Upper lobe of left lung (tissue), 4 donors: ENCODE measurements around the gene RTL9.

Experiments used
- POLR2A ChIP-seq, 4 donors: fragments of 450-650 bp; IDR thresholded peaks; one replicate each; pipeline ENCODE4 v1.5.1; 2016 to 2017; ENCODE audit warnings: antibody characterized with exemption in 4 of 4, mild to moderate bottlenecking in 2 of 4
- TF ChIP-seq, protein P1 (sequence below), 6 experiments: fragments of 450-650 bp in 4 of 6; fragments of 200-600 bp in 2 of 6; sonication (generic) in 2 of 6; IDR thresholded peaks; one replicate each; pipeline ENCODE4 v1.5.1; 2016 to 2019; ENCODE audit warnings: antibody characterized with exemption in 6 of 6

DNA sequence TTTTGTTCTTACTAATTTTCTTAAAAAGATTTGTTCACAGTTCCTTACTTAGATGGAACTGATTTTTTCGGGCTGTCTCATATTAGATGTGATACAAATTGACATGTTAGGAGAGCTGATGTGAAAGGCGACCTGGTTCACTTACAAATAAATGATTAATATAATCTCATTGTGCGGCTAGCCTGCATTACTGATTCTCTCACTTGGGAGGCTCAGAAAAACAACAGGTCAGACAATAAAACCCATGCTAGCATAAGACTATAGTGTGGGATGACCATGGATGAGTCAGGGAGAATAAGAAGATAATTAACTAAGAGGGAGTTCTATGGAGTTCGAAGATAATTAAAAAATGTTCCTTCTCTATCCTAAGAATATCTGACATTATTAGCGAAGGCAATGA, 40.8 kb downstream of the RTL9 start:
- TF ChIP-seq, protein P1, sequence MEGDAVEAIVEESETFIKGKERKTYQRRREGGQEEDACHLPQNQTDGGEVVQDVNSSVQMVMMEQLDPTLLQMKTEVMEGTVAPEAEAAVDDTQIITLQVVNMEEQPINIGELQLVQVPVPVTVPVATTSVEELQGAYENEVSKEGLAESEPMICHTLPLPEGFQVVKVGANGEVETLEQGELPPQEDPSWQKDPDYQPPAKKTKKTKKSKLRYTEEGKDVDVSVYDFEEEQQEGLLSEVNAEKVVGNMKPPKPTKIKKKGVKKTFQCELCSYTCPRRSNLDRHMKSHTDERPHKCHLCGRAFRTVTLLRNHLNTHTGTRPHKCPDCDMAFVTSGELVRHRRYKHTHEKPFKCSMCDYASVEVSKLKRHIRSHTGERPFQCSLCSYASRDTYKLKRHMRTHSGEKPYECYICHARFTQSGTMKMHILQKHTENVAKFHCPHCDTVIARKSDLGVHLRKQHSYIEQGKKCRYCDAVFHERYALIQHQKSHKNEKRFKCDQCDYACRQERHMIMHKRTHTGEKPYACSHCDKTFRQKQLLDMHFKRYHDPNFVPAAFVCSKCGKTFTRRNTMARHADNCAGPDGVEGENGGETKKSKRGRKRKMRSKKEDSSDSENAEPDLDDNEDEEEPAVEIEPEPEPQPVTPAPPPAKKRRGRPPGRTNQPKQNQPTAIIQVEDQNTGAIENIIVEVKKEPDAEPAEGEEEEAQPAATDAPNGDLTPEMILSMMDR (IDR thresholded peaks at IDR 0.05) = no peak
- TF ChIP-seq POLR2A (IDR thresholded peaks at IDR 0.05) = no peak
